ENCODE results near the gene KRT5. TPM values are rescaled to one million over a fixed set of nuclear protein-coding genes. Genes with fewer than 3 reads are reported as not detected.

Gene KRT5
- polyA plus RNA-seq, 1 of the 3 experiments (the other 2 are of a cell fraction): not detected

DNA sequence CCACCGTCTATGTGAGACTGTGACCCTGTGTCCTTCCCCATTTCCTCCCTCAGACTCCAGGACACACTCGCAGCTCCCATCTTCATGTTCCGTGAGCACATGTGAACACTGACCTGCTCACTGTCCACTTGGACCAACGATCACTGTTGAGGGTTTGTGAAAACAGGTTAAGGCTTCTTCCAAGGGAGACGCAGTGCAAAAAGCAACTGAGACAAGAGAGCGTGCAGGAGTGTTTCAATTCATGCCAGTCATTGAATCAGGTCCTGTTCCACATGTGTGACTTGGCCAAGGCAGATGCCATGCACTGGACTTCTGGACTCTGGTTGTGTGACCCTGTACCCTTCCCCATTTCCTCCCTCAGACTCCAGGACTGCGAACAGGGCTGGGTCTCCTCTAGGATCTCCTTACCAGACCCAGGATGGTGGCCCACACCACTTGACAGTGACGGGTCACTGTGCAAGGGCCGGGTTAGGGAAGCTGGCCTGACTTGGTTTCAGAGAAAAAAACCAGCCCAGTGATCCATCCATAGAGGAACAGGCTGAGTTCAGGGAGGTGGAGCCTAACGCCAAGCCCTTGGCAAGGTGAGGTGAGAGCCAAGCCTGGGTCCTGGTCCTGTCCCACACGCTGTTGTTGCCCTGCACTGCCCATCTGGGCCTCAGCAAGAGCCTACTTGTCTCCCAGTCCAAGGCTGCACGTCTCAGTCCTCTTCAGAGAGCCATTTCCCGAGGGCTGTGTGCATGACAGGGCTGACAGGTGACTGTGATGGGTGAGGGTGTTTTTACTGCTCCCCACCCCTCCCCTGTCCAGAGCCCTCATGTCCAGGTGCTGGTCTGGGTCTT lies 5.7 kb upstream of the KRT5 start:
- CTCF ChIA-PET: interaction anchor here (0.6 kb wide), 1 partner anchor 341 kb away, joined by 3 read pairs; no protein-coding TSS in a partner anchor
- no peak for DNase-seq

DNA sequence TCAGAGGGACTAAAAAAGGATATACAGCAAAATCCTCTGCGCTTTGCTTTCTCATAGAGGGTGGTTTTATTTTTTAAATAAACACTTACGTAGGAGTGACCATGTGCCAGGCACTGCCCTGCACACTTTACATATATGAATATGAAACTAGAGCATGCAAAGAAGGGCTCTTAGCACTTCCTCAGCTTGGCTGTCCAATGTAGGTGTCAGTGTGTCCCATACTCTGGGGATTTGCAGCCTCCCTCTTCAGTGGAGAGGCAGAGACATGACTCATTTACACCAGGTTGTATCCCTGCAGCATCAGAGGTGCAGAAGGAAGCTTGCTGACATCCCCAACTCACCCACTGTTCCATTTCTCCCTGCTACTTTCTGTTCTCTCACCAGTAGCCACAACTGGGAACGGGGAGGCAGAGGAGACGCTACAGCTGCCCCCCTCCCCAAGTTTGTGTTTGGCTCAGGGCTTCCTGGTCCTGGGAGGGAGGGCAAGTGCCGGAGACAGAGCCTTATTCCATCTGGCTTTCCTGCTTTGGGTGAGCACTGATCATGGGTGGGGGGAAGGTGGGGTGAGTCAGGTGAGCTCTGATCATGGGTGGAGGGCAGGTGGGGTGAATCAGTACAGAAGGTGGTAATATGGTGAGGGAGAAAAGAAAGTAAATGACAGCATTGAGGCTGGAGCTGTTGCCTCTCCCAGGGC lies 4.9 kb upstream of the KRT5 start:
- Histone ChIP-seq H3K4me3 (ENCODE audit: low read depth in 2 of 2, low read length in 1 of 2) (no peak overlapping the region), H3K27me3 (ENCODE audit: insufficient read depth) (peaks cover 42% of the 10 kb centered on the region; the same call in 1 of the 2 replicates), H3K79me2 (ENCODE audit: insufficient read depth) (no peaks in the 10 kb centered on the region), H3K36me3 (replicated peaks in 1 of 2; ENCODE audit: control insufficient read depth in 1 of 2, insufficient read depth in 2 of 2, low read length in 1 of 2) (no peaks in the 10 kb centered on the region), H3K4me2 (no peak overlapping the region), H3K9ac (no peak overlapping the region), H3K9me2 (no peaks in the 10 kb centered on the region), H3F3A (replicated peaks; ENCODE audit: insufficient read depth) (no peaks in the 10 kb centered on the region), H3K9me3 (no peaks in the 10 kb centered on the region), H2AFZ (ENCODE audit: low read depth) (no peak overlapping the region), H3K27ac (ENCODE audit: low read depth in 2 of 2, low read length in 1 of 2) (no peak overlapping the region), H3K4me1 (ENCODE audit: control insufficient read depth in 1 of 2, insufficient read depth in 2 of 2, low read depth in 1 of 2, low read length in 1 of 2) (no peaks in the 10 kb centered on the region), H4K20me1 (ENCODE audit: insufficient read depth) (no peaks in the 10 kb centered on the region)
- CTCF ChIA-PET: interaction anchor here (1.1 kb wide), 1 partner anchor 12 kb away, joined by 3 read pairs; no protein-coding TSS in a partner anchor
- 40% methylated on average over 5 of the region's 5 CpGs for WGBS (ENCODE audit: low lambda C conversion rate)
- TF ChIP-seq RFX5 (IDR thresholded peaks at IDR 0.05; ENCODE audit: low read length): no peak
- TF ChIP-seq, protein P1, sequence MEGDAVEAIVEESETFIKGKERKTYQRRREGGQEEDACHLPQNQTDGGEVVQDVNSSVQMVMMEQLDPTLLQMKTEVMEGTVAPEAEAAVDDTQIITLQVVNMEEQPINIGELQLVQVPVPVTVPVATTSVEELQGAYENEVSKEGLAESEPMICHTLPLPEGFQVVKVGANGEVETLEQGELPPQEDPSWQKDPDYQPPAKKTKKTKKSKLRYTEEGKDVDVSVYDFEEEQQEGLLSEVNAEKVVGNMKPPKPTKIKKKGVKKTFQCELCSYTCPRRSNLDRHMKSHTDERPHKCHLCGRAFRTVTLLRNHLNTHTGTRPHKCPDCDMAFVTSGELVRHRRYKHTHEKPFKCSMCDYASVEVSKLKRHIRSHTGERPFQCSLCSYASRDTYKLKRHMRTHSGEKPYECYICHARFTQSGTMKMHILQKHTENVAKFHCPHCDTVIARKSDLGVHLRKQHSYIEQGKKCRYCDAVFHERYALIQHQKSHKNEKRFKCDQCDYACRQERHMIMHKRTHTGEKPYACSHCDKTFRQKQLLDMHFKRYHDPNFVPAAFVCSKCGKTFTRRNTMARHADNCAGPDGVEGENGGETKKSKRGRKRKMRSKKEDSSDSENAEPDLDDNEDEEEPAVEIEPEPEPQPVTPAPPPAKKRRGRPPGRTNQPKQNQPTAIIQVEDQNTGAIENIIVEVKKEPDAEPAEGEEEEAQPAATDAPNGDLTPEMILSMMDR (IDR thresholded peaks at IDR 0.05): no peak
- POLR2A ChIA-PET: no interaction called here
- no peak for DNase-seq

More for the DNA sequence above, 5.7 kb upstream of the KRT5 start:
- WGBS (ENCODE audit: low lambda C conversion rate): 23% methylated on average over 13 of the region's 13 CpGs
- Histone ChIP-seq H3K9me2 (no peaks in the 10 kb centered on the region), H3K9ac (no peak overlapping the region), H2AFZ (ENCODE audit: low read depth) (no peak overlapping the region), H4K20me1 (ENCODE audit: insufficient read depth) (no peaks in the 10 kb centered on the region), H3K4me3 (ENCODE audit: low read depth in 2 of 2, low read length in 1 of 2) (no peak overlapping the region), H3K79me2 (ENCODE audit: insufficient read depth) (no peaks in the 10 kb centered on the region), H3K9me3 (no peaks in the 10 kb centered on the region), H3K4me2 (no peak overlapping the region), H3K4me1 (ENCODE audit: control insufficient read depth in 1 of 2, insufficient read depth in 2 of 2, low read depth in 1 of 2, low read length in 1 of 2) (no peaks in the 10 kb centered on the region), H3K27ac (ENCODE audit: low read depth in 2 of 2, low read length in 1 of 2) (no peak overlapping the region), H3K36me3 (replicated peaks in 1 of 2; ENCODE audit: control insufficient read depth in 1 of 2, insufficient read depth in 2 of 2, low read length in 1 of 2) (no peaks in the 10 kb centered on the region), H3K27me3 (ENCODE audit: insufficient read depth) (peaks cover 50% of the 10 kb centered on the region; the same call in 1 of the 2 replicates), H3F3A (replicated peaks; ENCODE audit: insufficient read depth) (no peaks in the 10 kb centered on the region)
- no peak for TF ChIP-seq RXRA (IDR thresholded peaks at IDR 0.05; ENCODE audit: borderline replicate concordance, low read depth)
- no peak for TF ChIP-seq EP300 (IDR thresholded peaks at IDR 0.05; ENCODE audit: borderline replicate concordance in 1 of 2, low read depth in 1 of 2, low read length in 1 of 2)
- TF ChIP-seq GATA2 (CRISPR knock-in tag; IDR thresholded peaks at IDR 0.05): no peak
- TF ChIP-seq, protein P2, sequence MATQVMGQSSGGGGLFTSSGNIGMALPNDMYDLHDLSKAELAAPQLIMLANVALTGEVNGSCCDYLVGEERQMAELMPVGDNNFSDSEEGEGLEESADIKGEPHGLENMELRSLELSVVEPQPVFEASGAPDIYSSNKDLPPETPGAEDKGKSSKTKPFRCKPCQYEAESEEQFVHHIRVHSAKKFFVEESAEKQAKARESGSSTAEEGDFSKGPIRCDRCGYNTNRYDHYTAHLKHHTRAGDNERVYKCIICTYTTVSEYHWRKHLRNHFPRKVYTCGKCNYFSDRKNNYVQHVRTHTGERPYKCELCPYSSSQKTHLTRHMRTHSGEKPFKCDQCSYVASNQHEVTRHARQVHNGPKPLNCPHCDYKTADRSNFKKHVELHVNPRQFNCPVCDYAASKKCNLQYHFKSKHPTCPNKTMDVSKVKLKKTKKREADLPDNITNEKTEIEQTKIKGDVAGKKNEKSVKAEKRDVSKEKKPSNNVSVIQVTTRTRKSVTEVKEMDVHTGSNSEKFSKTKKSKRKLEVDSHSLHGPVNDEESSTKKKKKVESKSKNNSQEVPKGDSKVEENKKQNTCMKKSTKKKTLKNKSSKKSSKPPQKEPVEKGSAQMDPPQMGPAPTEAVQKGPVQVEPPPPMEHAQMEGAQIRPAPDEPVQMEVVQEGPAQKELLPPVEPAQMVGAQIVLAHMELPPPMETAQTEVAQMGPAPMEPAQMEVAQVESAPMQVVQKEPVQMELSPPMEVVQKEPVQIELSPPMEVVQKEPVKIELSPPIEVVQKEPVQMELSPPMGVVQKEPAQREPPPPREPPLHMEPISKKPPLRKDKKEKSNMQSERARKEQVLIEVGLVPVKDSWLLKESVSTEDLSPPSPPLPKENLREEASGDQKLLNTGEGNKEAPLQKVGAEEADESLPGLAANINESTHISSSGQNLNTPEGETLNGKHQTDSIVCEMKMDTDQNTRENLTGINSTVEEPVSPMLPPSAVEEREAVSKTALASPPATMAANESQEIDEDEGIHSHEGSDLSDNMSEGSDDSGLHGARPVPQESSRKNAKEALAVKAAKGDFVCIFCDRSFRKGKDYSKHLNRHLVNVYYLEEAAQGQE (IDR thresholded peaks at IDR 0.05; ENCODE audit: low read depth, low read length): no peak
- TF ChIP-seq RFX5 (IDR thresholded peaks at IDR 0.05; ENCODE audit: low read length): no peak
- POLR2A ChIA-PET: no interaction called here

Data from SK-N-SH (cell line).